ENCODE results near the gene UNC5C.

The UNC5C gene

DNA sequence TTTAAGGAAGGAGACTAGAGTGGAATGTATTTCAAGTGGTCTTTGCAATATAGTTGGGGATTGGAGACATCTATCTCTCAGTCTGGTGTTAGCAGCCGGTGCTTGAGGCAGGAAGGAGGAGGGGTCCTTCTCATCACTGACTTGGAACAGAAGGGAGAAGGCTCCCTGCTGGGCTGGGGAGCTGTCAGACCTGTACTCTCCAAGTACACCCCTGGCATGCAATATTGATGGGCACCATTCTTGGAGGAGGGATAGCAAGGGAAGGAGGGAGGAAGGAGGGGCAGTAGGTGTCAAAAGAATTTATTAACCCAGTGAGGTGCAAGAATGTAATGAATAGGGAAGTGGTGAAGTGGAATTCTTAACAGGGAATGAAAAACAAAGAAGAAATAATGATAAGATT is 338.8 kb downstream of the UNC5C start:
- TF ChIP-seq CTCF (IDR thresholded peaks at IDR 0.05; ENCODE audit: extremely low read depth, insufficient read depth, missing control alignments): no peak
- DNase-seq (ENCODE audit: low spot score): no peak
- in situ Hi-C loops (cut with MboI; ENCODE audit: low pct_unique_long_range_greater_than_20kb, low sequenced_read_pairs, unreplicated experiment): no loop called here

DNA sequence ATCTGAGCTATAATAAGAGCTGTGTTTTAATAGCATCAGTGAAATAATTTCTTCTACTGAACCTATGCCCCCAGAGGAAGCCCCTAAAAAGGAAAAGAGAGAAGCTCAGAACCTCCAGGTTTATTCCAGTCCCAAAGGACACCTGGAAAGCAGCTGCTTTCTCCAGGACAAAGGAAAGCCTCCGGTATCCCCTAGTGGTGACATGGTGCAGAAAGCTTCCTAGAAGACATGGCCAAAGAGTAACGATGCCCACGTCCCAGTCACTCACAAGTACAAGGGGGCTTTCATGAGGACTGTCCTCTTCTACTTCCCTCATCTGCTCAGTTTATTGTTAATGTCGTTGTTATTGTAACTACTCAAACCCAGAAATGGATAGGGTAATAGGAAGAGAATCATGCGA is 343.9 kb downstream of the UNC5C start:
- in situ Hi-C loops (cut with MboI; ENCODE audit: low pct_unique_long_range_greater_than_20kb, low sequenced_read_pairs, unreplicated experiment): no loop called here

GRCh38 chr4:95204267-95204844 is 344.4 kb downstream of the UNC5C start:
- no peak for TF ChIP-seq CTCF (IDR thresholded peaks at IDR 0.05; ENCODE audit: extremely low read depth, insufficient read depth, missing control alignments)
- in situ Hi-C loops (cut with MboI; ENCODE audit: low pct_unique_long_range_greater_than_20kb, low sequenced_read_pairs, unreplicated experiment): no loop called here
- no peak for DNase-seq (ENCODE audit: low spot score)

More for the DNA sequence above, 343.9 kb downstream of the UNC5C start:
- TF ChIP-seq CTCF (IDR thresholded peaks at IDR 0.05; ENCODE audit: extremely low read depth, insufficient read depth, missing control alignments): no peak
- no peak for DNase-seq (ENCODE audit: low spot score)

DNA sequence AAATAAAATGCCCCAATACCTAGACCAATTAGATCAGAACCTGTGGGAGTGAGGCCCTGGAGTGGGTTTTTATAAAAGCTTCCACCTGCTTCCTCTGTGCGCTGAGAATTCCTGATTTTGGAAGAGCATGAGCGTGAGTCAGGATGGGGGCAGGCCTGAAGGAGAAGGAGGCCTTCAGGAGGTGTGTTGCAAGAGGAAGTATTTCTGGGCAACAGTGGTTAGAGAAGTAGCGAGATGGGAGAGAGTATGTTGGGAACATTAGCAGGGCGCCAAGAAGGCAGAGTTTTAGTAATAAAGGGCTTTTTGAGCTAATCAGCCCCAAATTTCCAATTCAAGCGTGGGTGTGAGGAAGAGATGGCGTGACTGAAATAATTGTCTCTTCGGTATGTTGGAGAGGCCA is 349.8 kb downstream of the UNC5C start:
- TF ChIP-seq CTCF (IDR thresholded peaks at IDR 0.05; ENCODE audit: extremely low read depth, insufficient read depth, missing control alignments): no peak
- in situ Hi-C loops (cut with MboI; ENCODE audit: low pct_unique_long_range_greater_than_20kb, low sequenced_read_pairs, unreplicated experiment): no loop called here
- no peak for DNase-seq (ENCODE audit: low spot score)

GRCh38 chr4:95197353-95197752 is 351.4 kb downstream of the UNC5C start:
- DNase-seq (ENCODE audit: low spot score): no peak
- no peak for TF ChIP-seq CTCF (IDR thresholded peaks at IDR 0.05; ENCODE audit: extremely low read depth, insufficient read depth, missing control alignments)
- in situ Hi-C loops (cut with MboI; ENCODE audit: low pct_unique_long_range_greater_than_20kb, low sequenced_read_pairs, unreplicated experiment): no loop called here

GRCh38 chr4:95193391-95194224 is 355.2 kb downstream of the UNC5C start:
- no peak for TF ChIP-seq CTCF (IDR thresholded peaks at IDR 0.05; ENCODE audit: extremely low read depth, insufficient read depth, missing control alignments)
- DNase-seq (ENCODE audit: low spot score): no peak
- in situ Hi-C loops (cut with MboI; ENCODE audit: low pct_unique_long_range_greater_than_20kb, low sequenced_read_pairs, unreplicated experiment): no loop called here

Measured in GM13977 (cell line).